HCT116 (cell line): ENCODE data around the gene TMEM121. TPM values are rescaled to one million over a fixed set of nuclear protein-coding genes. Genes with fewer than 3 reads are reported as not detected.

Source experiments
- ATAC-seq: fragments of 200-7000 bp; cut with Tn5 transposase; 2 replicates; pipeline ENCODE4 v1.9.1; 2020; ENCODE audit warnings: mild to moderate bottlenecking, moderate library complexity
- BruUV-seq: library from RNA; stranded (reverse); fragments of 400-500 nt; replicated peaks from 2 replicates; lab custom pipeline; 2021; lab: Mats Ljungman, UMichigan
- CTCF ChIA-PET: fragments of 300-600 bp; sonication (Branson Sonifier 250); formaldehyde crosslinking; loops from one replicate; lab custom pipeline; 2021; ENCODE audit warnings: antibody characterized with exemption; lab: Charles Lee
- POLR2A ChIA-PET: fragments of 300-600, 350-600 bp; sonication (Branson Sonifier 250); formaldehyde crosslinking; loops from one replicate; lab custom pipeline; 2021; ENCODE audit warnings: antibody characterized with exemption; lab: Charles Lee
- RAD21 ChIA-PET, 2 experiments: fragments of 300-600 bp; sonication (Branson Sonifier 250); formaldehyde crosslinking; loops; one replicate each; lab custom pipeline; 2023; ENCODE audit warnings: low total read pairs in 2 of 2; ENCODE audit not compliant: uncharacterized antibody in 2 of 2, unreplicated experiment in 2 of 2, low non-redundant PET in 1 of 2; lab: Charles Lee
- DNase-seq: peaks from one replicate; pipeline ENCODE4 v3.0.0-alpha.2; 2010; ENCODE audit warnings: low read depth, low spot score
- H2AFZ ChIP-seq: fragments of 200-600 bp; shearing (Covaris generic), sonication (generic); 2 replicates; pipeline ENCODE4 v1.6.1; 2017; ENCODE audit warnings: low read depth, mixed run types, mixed read lengths, antibody characterized with exemption, low read length; ENCODE audit not compliant: poor library complexity, severe bottlenecking
- H3K27ac ChIP-seq: 2 replicates; pipeline ENCODE4 v1.5.1; 2012; ENCODE audit warnings: low read depth, low read length
- H3K27me3 ChIP-seq: fragments of 200-600 bp; sonication (generic); 2 replicates; pipeline ENCODE4 v1.6.1; 2016; ENCODE audit warnings: mixed run types, low read length, mixed read lengths; ENCODE audit not compliant: insufficient read depth
- H3K36me3 ChIP-seq, 2 experiments: fragments of 200-500 bp in 1 of 2; fragments of 200-600 bp in 1 of 2; sonication (Bioruptor generic) in 1 of 2; sonication (generic) in 1 of 2; 2 replicates each; pipeline versions ENCODE4 v1.5.1 to v1.6.1; 2014 to 2016; ENCODE audit warnings: low read length in 2 of 2, inconsistent platforms in 1 of 2, mixed read lengths in 1 of 2, mixed run types in 1 of 2; ENCODE audit not compliant: insufficient read depth in 2 of 2, control insufficient read depth in 1 of 2
- H3K4me1 ChIP-seq, 2 experiments: fragments of 200-600 bp in 1 of 2; sonication (generic) in 1 of 2; 2 replicates each; pipeline versions ENCODE4 v1.5.1 to v1.6.1; 2012 to 2017; ENCODE audit warnings: low read length in 2 of 2, inconsistent platforms in 1 of 2, mild to moderate bottlenecking in 1 of 2, mixed read lengths in 1 of 2, mixed run types in 1 of 2, moderate library complexity in 1 of 2; ENCODE audit not compliant: insufficient read depth in 2 of 2, control insufficient read depth in 1 of 2
- H3K4me2 ChIP-seq: fragments of 200-600 bp; sonication (generic); 2 replicates; pipeline ENCODE4 v1.6.1; 2017; ENCODE audit warnings: mixed run types, low read length, mixed read lengths
- H3K4me3 ChIP-seq, 2 experiments: fragments of 200-600 bp in 1 of 2; sonication (generic) in 1 of 2; replicated peaks in 1 of 2; 2 replicates each; pipeline ENCODE4 v1.5.1; 2011 to 2016; ENCODE audit warnings: low read length in 2 of 2, control low read depth in 1 of 2, low read depth in 1 of 2, mild to moderate bottlenecking in 1 of 2, mixed read lengths in 1 of 2, mixed run types in 1 of 2
- H3K79me2 ChIP-seq: fragments of 200-600 bp; sonication (generic); 2 replicates; pipeline ENCODE4 v1.6.1; 2017; ENCODE audit warnings: mild to moderate bottlenecking, mixed run types, low read length, moderate library complexity, mixed read lengths; ENCODE audit not compliant: insufficient read depth
- H3K9ac ChIP-seq: fragments of 200-600 bp; sonication (generic); 2 replicates; pipeline ENCODE4 v1.6.1; 2016; ENCODE audit warnings: low read length, mixed read lengths
- H3K9me2 ChIP-seq: fragments of 200-600 bp; sonication (generic), shearing (Covaris generic); 2 replicates; pipeline ENCODE4 v1.6.1; 2017; ENCODE audit warnings: mixed run types, mild to moderate bottlenecking, moderate library complexity; ENCODE audit not compliant: insufficient read depth
- H3K9me3 ChIP-seq, 2 experiments: fragments of 200-500 bp in 1 of 2; fragments of 200-600 bp in 1 of 2; sonication (Bioruptor generic) in 1 of 2; sonication (generic) in 1 of 2; 2 replicates each; pipeline ENCODE4 v1.6.1; 2014 to 2017; ENCODE audit warnings: low read length in 2 of 2, mixed read lengths in 2 of 2, inconsistent platforms in 1 of 2, low read depth in 1 of 2, mild to moderate bottlenecking in 1 of 2, mixed run types in 1 of 2, moderate library complexity in 1 of 2; ENCODE audit not compliant: control insufficient read depth in 1 of 2, insufficient read depth in 1 of 2
- H4K20me1 ChIP-seq: fragments of 200-600 bp; sonication (generic), shearing (Covaris generic); 2 replicates; pipeline ENCODE4 v1.6.1; 2017; ENCODE audit warnings: mixed run types, mild to moderate bottlenecking, moderate library complexity; ENCODE audit not compliant: insufficient read depth
- EGR1 ChIP-seq: IDR thresholded peaks from 2 replicates; pipeline ENCODE4 v1.6.1; 2012; ENCODE audit warnings: low read depth
- EZH2 ChIP-seq: fragments of 200-600 bp; sonication (generic); IDR thresholded peaks from 2 replicates; pipeline ENCODE4 v1.6.1; 2017; ENCODE audit warnings: antibody characterized with exemption, mixed run types
- POLR2AphosphoS5 ChIP-seq: IDR thresholded peaks from 2 replicates; pipeline ENCODE4 v1.6.1; 2011; ENCODE audit warnings: mild to moderate bottlenecking, low read depth, low read length, moderate library complexity
- SIN3A ChIP-seq: IDR thresholded peaks from 2 replicates; pipeline ENCODE4 v1.6.1; 2012; ENCODE audit warnings: low read depth
- TCF7L2 ChIP-seq: IDR thresholded peaks from 2 replicates; pipeline ENCODE4 v1.7.0; 2011; ENCODE audit warnings: borderline replicate concordance, inconsistent platforms; ENCODE audit not compliant: insufficient read depth, insufficient read length; ENCODE audit errors: extremely low read depth
- intact Hi-C: fragments of 100-400 bp; cut with micrococcal nuclease; formaldehyde crosslinking; loops from 2 replicates; pipeline ENCODE4 v1.10.0; 2022
- total RNA-seq: library from RNA; stranded (reverse); gene quantifications from one replicate; pipeline ENCODE4 v1.2.1, GENCODE V29; 2021; ENCODE audit not compliant: unreplicated experiment
- TF ChIP-seq, protein P1 (sequence below): IDR thresholded peaks from 2 replicates; pipeline ENCODE4 v1.6.1; 2012; ENCODE audit warnings: low read depth

Gene TMEM121
- total RNA-seq, 1 experiment from 2014 or later = 5.5 TPM

GRCh38 chr14:105491366-105491973, 34.9 kb upstream of the TMEM121 start (continued):
- TF ChIP-seq TCF7L2 = no peak

DNA sequence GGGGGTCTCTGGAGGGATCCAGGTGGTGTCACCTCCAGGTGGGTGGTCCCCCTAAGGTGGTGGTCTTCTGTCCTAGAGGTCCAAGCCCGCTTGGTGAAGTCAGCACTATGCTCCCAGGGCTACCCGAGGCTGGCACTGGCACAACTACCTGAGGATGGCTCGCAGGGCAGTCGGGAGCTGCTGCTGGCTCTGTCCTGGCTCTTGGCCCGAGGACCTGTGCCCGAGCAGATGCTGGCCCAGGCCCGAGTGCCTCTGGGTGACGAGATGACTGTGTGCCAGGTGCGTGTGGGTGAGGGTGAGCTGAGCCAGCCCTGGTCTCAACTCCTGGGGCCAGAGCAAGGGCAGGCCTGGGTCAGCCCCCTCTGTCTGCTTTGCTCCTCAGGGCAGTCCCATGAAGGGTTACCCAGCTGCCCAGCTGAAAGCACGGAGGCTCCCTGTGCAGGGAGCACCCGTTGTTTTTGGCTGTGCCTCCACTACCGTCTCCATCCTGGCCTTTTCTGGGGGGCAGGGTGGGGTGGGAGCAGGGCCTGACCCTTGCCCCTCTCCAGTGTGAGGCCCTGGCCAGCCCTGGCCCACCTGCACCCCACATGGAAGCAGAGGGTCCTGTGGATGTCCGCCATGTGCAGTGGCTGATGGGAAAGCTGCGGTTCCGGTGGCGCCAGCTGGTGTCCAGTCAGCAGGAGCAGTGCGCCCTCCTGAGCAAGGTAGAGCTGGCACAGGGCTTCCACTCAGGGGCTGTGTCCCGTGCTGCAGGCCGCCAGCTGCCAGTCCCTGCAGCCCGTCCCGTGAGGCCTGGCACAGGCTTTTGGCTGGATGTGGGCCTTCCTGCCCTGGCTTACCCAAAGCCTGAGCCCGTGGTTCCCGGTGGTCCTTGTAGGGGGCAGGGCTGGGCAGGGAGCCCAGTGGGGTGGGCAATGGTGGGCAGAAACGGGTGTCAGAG, 34.1 kb upstream of the TMEM121 start:
- H3K27me3 ChIP-seq = no peaks in the 10 kb centered on the region
- H4K20me1 ChIP-seq = no peaks in the 10 kb centered on the region; the same call in 1 of the 2 replicates
- POLR2A ChIA-PET = interaction anchor here (0.6 to 3.1 kb wide), 2 partner anchors 11 to 523 kb away, joined by 4 to 29 read pairs; no protein-coding TSS in a partner anchor
- H3K9me2 ChIP-seq = no peaks in the 10 kb centered on the region
- DNase-seq = no peak
- BruUV-seq = TSS peak; percentile 39
- RAD21 ChIA-PET = interaction anchor here in 1 of 2 experiments (0.6 kb wide), 1 partner anchor 250 kb away, joined by 5 read pairs; no protein-coding TSS in a partner anchor
- H3K4me3 ChIP-seq = peak overlapping the region; percentile 74 to 87
- ATAC-seq = no peak
- peaks cover 18% of the 10 kb centered on the region for H3K79me2 ChIP-seq
- H2AFZ ChIP-seq = no peak overlapping the region
- intact Hi-C loops = loop anchor here (5.0 kb wide), 1 partner anchor 35 kb away; the partner anchor contains the start of gene TMEM121
- 0 out of 4 replicates have a peak, but pooled peaks cover 0 to 3% of the 10 kb centered on the region in 2 experiments for H3K36me3 ChIP-seq
- H3K9me3 ChIP-seq = no peaks in the 10 kb centered on the region
- CTCF ChIA-PET = interaction anchor here (1.2 to 1.5 kb wide), 3 partner anchors 12 to 402 kb away, joined by 3 to 9 read pairs (median 5); no protein-coding TSS in a partner anchor
- H3K9ac ChIP-seq = peak overlapping the region; percentile 97
- H3K4me1 ChIP-seq = peaks cover 20 to 34% of the 10 kb centered on the region in 2 experiments
- no peak for TF ChIP-seq POLR2AphosphoS5
- no peak for TF ChIP-seq SIN3A
- no peak for TF ChIP-seq EGR1
- TF ChIP-seq, protein P1, sequence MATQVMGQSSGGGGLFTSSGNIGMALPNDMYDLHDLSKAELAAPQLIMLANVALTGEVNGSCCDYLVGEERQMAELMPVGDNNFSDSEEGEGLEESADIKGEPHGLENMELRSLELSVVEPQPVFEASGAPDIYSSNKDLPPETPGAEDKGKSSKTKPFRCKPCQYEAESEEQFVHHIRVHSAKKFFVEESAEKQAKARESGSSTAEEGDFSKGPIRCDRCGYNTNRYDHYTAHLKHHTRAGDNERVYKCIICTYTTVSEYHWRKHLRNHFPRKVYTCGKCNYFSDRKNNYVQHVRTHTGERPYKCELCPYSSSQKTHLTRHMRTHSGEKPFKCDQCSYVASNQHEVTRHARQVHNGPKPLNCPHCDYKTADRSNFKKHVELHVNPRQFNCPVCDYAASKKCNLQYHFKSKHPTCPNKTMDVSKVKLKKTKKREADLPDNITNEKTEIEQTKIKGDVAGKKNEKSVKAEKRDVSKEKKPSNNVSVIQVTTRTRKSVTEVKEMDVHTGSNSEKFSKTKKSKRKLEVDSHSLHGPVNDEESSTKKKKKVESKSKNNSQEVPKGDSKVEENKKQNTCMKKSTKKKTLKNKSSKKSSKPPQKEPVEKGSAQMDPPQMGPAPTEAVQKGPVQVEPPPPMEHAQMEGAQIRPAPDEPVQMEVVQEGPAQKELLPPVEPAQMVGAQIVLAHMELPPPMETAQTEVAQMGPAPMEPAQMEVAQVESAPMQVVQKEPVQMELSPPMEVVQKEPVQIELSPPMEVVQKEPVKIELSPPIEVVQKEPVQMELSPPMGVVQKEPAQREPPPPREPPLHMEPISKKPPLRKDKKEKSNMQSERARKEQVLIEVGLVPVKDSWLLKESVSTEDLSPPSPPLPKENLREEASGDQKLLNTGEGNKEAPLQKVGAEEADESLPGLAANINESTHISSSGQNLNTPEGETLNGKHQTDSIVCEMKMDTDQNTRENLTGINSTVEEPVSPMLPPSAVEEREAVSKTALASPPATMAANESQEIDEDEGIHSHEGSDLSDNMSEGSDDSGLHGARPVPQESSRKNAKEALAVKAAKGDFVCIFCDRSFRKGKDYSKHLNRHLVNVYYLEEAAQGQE = no peak
- TF ChIP-seq EZH2 = no peak
- peak overlapping the region; percentile 35; the same call in 1 of the 2 replicates for H3K27ac ChIP-seq
- H3K4me2 ChIP-seq = peak overlapping the region; percentile 82
